ENCODE data around the gene NXPH2.
"Not testable (repeated sequence)": the region's sequence is repeated elsewhere in the genome, so short reads cannot be mapped to it uniquely, and the experiment has no call there.

NXPH2 gene

GRCh38 chr2:138665937-138666336 lies 114.3 kb downstream of the NXPH2 start:
- TF ChIP-seq POLR2AphosphoS5 (IDR thresholded peaks at IDR 0.05; ENCODE audit: low read depth, low read length) (no peak), TAF1 (IDR thresholded peaks at IDR 0.05; ENCODE audit: borderline replicate concordance, low read depth, low read length) (no peak), POLR2A (IDR thresholded peaks at IDR 0.05; ENCODE audit: low read depth, low read length) (no peak)
- no peak for FAIRE-seq
- no peak for DNase-seq (ENCODE audit: insufficient read length)

DNA sequence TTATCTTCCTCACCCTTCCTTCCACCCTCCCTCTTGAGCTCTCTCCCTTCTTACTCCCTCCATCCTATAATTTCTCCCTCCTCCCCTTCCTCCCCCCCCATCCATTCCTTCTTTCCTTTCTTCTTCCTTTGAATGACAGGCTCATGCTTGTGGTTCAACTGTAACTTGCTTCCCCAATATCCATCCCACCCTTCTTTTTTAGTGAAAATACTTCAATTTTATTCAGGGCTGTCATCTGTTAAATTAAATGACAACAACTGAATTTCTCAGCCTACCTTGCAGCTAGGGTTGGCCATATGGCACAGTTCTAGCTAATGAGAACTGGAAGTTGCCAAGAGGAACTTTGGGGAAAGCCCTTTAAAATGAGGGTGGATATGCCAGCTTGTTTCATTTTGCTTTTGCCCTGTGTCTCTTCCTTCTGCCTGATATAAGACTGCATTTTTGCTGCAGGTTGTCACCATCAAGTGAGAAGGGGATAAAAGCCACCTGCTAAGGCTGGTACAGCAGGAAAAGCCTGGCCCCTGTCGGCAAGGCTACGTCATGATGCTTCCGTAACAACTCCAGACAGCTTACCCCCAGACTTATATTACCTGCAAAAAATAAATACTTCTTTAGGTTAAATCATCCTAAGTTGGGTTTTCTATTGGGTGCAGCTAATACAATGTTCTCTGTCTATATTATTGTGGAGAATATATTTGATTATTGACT lies 121.8 kb downstream of the NXPH2 start:
- FAIRE-seq (no peak), DNase-seq (ENCODE audit: insufficient read length) (no peak)
- TF ChIP-seq POLR2A (IDR thresholded peaks at IDR 0.05; ENCODE audit: low read depth, low read length) (no peak), TAF1 (IDR thresholded peaks at IDR 0.05; ENCODE audit: borderline replicate concordance, low read depth, low read length) (no peak), POLR2AphosphoS5 (IDR thresholded peaks at IDR 0.05; ENCODE audit: low read depth, low read length) (no peak)

- TF ChIP-seq POLR2AphosphoS5 (IDR thresholded peaks at IDR 0.05; ENCODE audit: low read depth, low read length) = no peak
- TF ChIP-seq TAF1 (IDR thresholded peaks at IDR 0.05; ENCODE audit: borderline replicate concordance, low read depth, low read length) = no peak
- TF ChIP-seq POLR2A (IDR thresholded peaks at IDR 0.05; ENCODE audit: low read depth, low read length) = no peak
- DNase-seq (ENCODE audit: insufficient read length) (no peak), FAIRE-seq (no peak)
Observed at GRCh38 chr2:138654146-138654545, 126.0 kb downstream of the NXPH2 start.

- FAIRE-seq (no peak), DNase-seq (ENCODE audit: insufficient read length) (no peak)
- no peak for TF ChIP-seq POLR2AphosphoS5 (IDR thresholded peaks at IDR 0.05; ENCODE audit: low read depth, low read length)
- no peak for TF ChIP-seq POLR2A (IDR thresholded peaks at IDR 0.05; ENCODE audit: low read depth, low read length)
- TF ChIP-seq TAF1 (IDR thresholded peaks at IDR 0.05; ENCODE audit: borderline replicate concordance, low read depth, low read length) = no peak
Observed at GRCh38 chr2:138652378-138652777, 127.8 kb downstream of the NXPH2 start.

DNA sequence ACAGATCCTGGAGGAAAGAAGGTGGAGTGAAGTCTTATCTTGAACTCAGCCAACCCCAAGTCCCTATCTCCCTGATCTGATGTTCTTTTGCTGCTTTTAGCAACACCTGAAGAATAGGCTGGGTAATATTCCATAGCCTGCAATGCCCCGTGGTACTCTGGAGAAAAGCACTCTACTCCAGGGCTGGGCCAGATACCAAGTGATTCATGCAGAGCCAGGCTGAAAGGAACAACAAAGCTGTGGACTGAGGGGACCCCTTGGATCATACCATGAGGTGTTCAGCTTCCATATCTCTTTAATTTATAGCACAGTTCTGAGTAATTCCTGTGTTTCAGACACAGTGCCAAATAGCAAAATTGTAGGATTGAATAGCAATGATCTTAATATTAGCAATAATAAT lies 130.6 kb downstream of the NXPH2 start:
- TF ChIP-seq TAF1 (IDR thresholded peaks at IDR 0.05; ENCODE audit: borderline replicate concordance, low read depth, low read length) (no peak), POLR2A (IDR thresholded peaks at IDR 0.05; ENCODE audit: low read depth, low read length) (no peak), POLR2AphosphoS5 (IDR thresholded peaks at IDR 0.05; ENCODE audit: low read depth, low read length) (no peak)
- FAIRE-seq = no peak

GRCh38 chr2:138648606-138649005 lies 131.6 kb downstream of the NXPH2 start:
- DNase-seq (ENCODE audit: insufficient read length) (no peak), FAIRE-seq (no peak)
- TF ChIP-seq TAF1 (IDR thresholded peaks at IDR 0.05; ENCODE audit: borderline replicate concordance, low read depth, low read length) (no peak), POLR2A (IDR thresholded peaks at IDR 0.05; ENCODE audit: low read depth, low read length) (no peak), POLR2AphosphoS5 (IDR thresholded peaks at IDR 0.05; ENCODE audit: low read depth, low read length) (no peak)

More for the DNA sequence above, 130.6 kb downstream of the NXPH2 start:
- DNase-seq (ENCODE audit: insufficient read length) = no peak

DNA sequence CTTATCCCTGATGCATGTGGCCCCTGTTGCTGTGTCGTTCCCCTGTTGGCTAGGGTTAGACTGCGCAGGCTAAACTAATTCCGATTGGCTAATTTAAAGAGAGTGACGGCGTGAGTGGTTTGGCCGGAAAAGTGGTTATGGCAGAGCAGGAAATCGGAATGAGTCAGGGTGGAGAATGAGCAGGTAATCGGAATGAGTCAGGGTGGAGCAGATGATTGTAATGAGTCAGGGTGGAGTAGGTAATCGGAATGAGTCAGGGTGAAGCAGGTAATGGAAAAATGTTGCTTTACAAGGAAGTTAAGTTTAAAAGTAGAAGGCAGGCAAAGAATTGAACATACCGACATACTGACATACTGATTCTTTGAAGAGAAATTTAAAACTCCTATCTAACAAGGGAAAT lies 135.4 kb downstream of the NXPH2 start:
- DNase-seq (ENCODE audit: insufficient read length); FAIRE-seq: not testable (repeated sequence)

DNA sequence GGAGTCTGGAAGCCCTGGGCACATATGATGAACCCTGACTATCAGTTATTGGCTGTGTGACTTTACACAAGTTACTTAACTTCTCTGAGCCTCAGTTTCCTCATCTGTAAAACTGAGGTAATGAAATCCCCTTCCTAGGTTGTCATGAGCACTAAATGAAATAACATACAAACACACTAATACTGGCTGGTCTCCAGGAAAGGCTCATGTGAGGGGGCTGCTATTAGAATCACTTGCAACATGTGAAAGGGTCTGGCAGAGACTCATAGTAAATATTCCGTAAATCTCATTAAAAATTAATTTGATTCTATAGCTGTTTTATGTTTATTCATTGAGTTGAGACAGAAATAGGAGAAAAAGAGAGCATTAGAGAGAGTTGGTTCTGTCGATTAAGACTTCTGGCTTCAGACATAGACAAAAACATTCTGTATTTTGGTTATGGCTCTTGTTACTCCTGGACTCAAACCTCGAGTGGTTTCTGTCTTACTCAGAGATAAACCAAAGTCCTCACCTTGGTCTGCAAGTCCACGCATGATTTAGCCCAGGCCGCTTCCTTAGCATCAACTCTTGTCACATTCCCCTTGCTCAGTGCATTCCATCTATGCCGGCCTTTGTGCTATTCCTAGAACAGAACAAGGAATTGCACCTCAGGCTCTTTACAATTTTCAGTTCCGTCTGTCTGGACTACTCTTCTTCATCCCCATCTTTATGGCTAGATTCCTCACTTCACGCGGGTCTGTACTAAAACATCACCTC lies 139.1 kb downstream of the NXPH2 start:
- FAIRE-seq (no peak), DNase-seq (ENCODE audit: insufficient read length) (no peak)
- TF ChIP-seq POLR2A (IDR thresholded peaks at IDR 0.05; ENCODE audit: low read depth, low read length) = no peak
- no peak for TF ChIP-seq TAF1 (IDR thresholded peaks at IDR 0.05; ENCODE audit: borderline replicate concordance, low read depth, low read length)
- no peak for TF ChIP-seq POLR2AphosphoS5 (IDR thresholded peaks at IDR 0.05; ENCODE audit: low read depth, low read length)

DNA sequence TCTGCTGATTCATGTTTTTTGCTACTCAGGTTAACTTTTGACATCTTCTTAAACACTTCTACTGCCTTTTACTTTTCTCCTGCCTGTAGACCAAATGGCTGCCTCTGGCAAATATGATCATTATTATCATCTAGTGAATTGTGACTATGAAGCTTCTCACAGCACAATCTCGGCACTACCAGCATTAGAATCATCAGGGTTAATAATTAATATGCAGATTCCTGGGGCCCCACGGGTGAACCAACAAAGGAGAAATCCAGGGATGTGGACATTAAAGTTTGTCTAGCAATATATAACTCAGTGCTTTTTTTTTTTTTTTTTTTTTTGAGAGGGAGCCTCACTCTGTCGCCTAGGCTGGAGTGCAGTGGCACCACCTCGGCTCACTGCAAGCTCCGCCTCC lies 142.5 kb downstream of the NXPH2 start:
- no peak for FAIRE-seq
- no peak for TF ChIP-seq POLR2A (IDR thresholded peaks at IDR 0.05; ENCODE audit: low read depth, low read length)
- no peak for DNase-seq (ENCODE audit: insufficient read length)

GRCh38 chr2:138637061-138637460 lies 143.1 kb downstream of the NXPH2 start:
- FAIRE-seq (no peak), DNase-seq (ENCODE audit: insufficient read length) (no peak)
- TF ChIP-seq POLR2A (IDR thresholded peaks at IDR 0.05; ENCODE audit: low read depth, low read length) (no peak), TAF1 (IDR thresholded peaks at IDR 0.05; ENCODE audit: borderline replicate concordance, low read depth, low read length) (no peak), POLR2AphosphoS5 (IDR thresholded peaks at IDR 0.05; ENCODE audit: low read depth, low read length) (no peak)

GRCh38 chr2:138633049-138633448 lies 147.1 kb downstream of the NXPH2 start:
- FAIRE-seq (no peak), DNase-seq (ENCODE audit: insufficient read length) (no peak)
- TF ChIP-seq POLR2A (IDR thresholded peaks at IDR 0.05; ENCODE audit: low read depth, low read length) = no peak
- TF ChIP-seq POLR2AphosphoS5 (IDR thresholded peaks at IDR 0.05; ENCODE audit: low read depth, low read length) = no peak
- no peak for TF ChIP-seq TAF1 (IDR thresholded peaks at IDR 0.05; ENCODE audit: borderline replicate concordance, low read depth, low read length)

GRCh38 chr2:138632066-138632620 lies 148.0 kb downstream of the NXPH2 start:
- TF ChIP-seq TAF1 (IDR thresholded peaks at IDR 0.05; ENCODE audit: borderline replicate concordance, low read depth, low read length) (no peak), POLR2A (IDR thresholded peaks at IDR 0.05; ENCODE audit: low read depth, low read length) (no peak), POLR2AphosphoS5 (IDR thresholded peaks at IDR 0.05; ENCODE audit: low read depth, low read length) (no peak)
- FAIRE-seq = no peak
- DNase-seq (ENCODE audit: insufficient read length) = no peak
